Neural progenitor cell (in vitro differentiated cells): ENCODE data around the gene ABCC4. TPM values are rescaled to one million over a fixed set of nuclear protein-coding genes. Genes with fewer than 3 reads are reported as not detected.
"Not testable (repeated sequence)": the region's sequence is repeated elsewhere in the genome, so short reads cannot be mapped to it uniquely, and the experiment has no call there.

Experiments
- DNase-seq: peaks from one replicate; pipeline ENCODE4 v3.0.0-alpha.2; 2016; ENCODE audit warnings: low spot score
- H2AFZ ChIP-seq: fragments of 200-600 bp; sonication (generic); replicated peaks from 2 replicates; pipeline ENCODE4 v1.6.1; 2016; ENCODE audit warnings: antibody characterized with exemption
- H3F3A ChIP-seq: fragments of 200-600 bp; sonication (generic); 2 replicates; pipeline ENCODE4 v1.6.1; 2016; ENCODE audit warnings: antibody characterized with exemption, low read depth
- H3K27ac ChIP-seq: fragments of 200-600 bp; sonication (generic); 2 replicates; pipeline ENCODE4 v1.5.1; 2016; ENCODE audit warnings: mild to moderate bottlenecking
- H3K27me3 ChIP-seq: fragments of 200-600 bp; sonication (generic); 2 replicates; pipeline ENCODE4 v1.6.1; 2016; ENCODE audit warnings: mild to moderate bottlenecking, moderate library complexity
- H3K36me3 ChIP-seq: fragments of 200-600 bp; sonication (generic); 2 replicates; pipeline ENCODE4 v1.5.1; 2016
- H3K4me1 ChIP-seq: fragments of 200-600 bp; sonication (generic); 2 replicates; pipeline ENCODE4 v1.6.1; 2016; ENCODE audit warnings: mixed run types
- H3K4me2 ChIP-seq: fragments of 200-600 bp; sonication (generic); 2 replicates; pipeline ENCODE4 v1.6.1; 2016
- H3K4me3 ChIP-seq: fragments of 200-600 bp; sonication (generic); 2 replicates; pipeline ENCODE4 v1.5.1; 2016
- H3K79me2 ChIP-seq: fragments of 200-600 bp; sonication (generic); 2 replicates; pipeline ENCODE4 v1.6.1; 2016; ENCODE audit warnings: low read depth
- H3K9ac ChIP-seq: fragments of 200-600 bp; sonication (generic); 2 replicates; pipeline ENCODE4 v1.6.1; 2016
- H3K9me3 ChIP-seq: fragments of 200-600 bp; sonication (generic); 2 replicates; pipeline ENCODE4 v1.5.1; 2016; ENCODE audit warnings: low read depth
- H4K20me1 ChIP-seq: fragments of 200-600 bp; sonication (generic); 2 replicates; pipeline ENCODE4 v1.6.1; 2016; ENCODE audit warnings: low read depth
- H3K27ac Mint-ChIP-seq: 3 replicates; pipeline ENCODE4 v1.8.0; 2021; ENCODE audit warnings: mixed read lengths
- H3K27me3 Mint-ChIP-seq: 2 replicates; pipeline ENCODE4 v1.8.0; 2022; ENCODE audit warnings: low read depth, mild to moderate bottlenecking, inconsistent platforms, moderate library complexity, mixed read lengths; ENCODE audit not compliant: insufficient read depth
- H3K36me3 Mint-ChIP-seq: 3 replicates; pipeline ENCODE4 v1.8.0; 2021; ENCODE audit warnings: mixed read lengths
- H3K4me1 Mint-ChIP-seq: 3 replicates; pipeline ENCODE4 v1.8.0; 2021; ENCODE audit warnings: mixed read lengths
- H3K4me3 Mint-ChIP-seq: 3 replicates; pipeline ENCODE4 v1.8.0; 2021; ENCODE audit warnings: mild to moderate bottlenecking, moderate library complexity, mixed read lengths
- H3K9me3 Mint-ChIP-seq: 3 replicates; pipeline ENCODE4 v1.8.0; 2020; ENCODE audit warnings: mixed read lengths
- CTCF ChIP-seq: fragments of 200-600 bp; sonication (generic); IDR thresholded peaks from 2 replicates; pipeline ENCODE4 v1.5.1; 2017; ENCODE audit warnings: antibody characterized with exemption, mild to moderate bottlenecking
- EZH2 ChIP-seq: fragments of 200-600 bp; sonication (generic); IDR thresholded peaks from 2 replicates; pipeline ENCODE4 v1.6.1; 2017; ENCODE audit warnings: antibody characterized with exemption, mild to moderate bottlenecking, moderate library complexity
- EZH2phosphoT487 ChIP-seq: fragments of 200-600 bp; sonication (generic); IDR thresholded peaks from 2 replicates; pipeline ENCODE4 v1.6.1; 2017; ENCODE audit warnings: antibody characterized with exemption
- total RNA-seq: library from RNA; depleted of rRNA; stranded (reverse); fragments of >200 nt; gene quantifications from 2 replicates; pipeline ENCODE4 v1.2.3, GENCODE V29; 2015; ENCODE audit warnings: low replicate concordance

ABCC4 gene
- total RNA-seq, 1 donor from 2014 or later: 23.6 TPM

- Histone ChIP-seq H3K9me3 (no peaks in the 10 kb centered on the region), H3K9ac (no peak overlapping the region), H2AFZ (no peak overlapping the region), H3K79me2 (no peaks in the 10 kb centered on the region), H3K4me2 (no peak overlapping the region), H3K27ac (no peak overlapping the region), H3K27me3 (no peaks in the 10 kb centered on the region), H3K4me3 (no peak overlapping the region), H3K36me3 (no peaks in the 10 kb centered on the region), H3K4me1 (no peaks in the 10 kb centered on the region), H3F3A (no peaks in the 10 kb centered on the region), H4K20me1 (no peaks in the 10 kb centered on the region)
- peaks cover 3% of the 10 kb centered on the region for H3K4me1 Mint-ChIP-seq
- H3K27ac Mint-ChIP-seq: no peak overlapping the region
- TF ChIP-seq EZH2: no peak
- TF ChIP-seq CTCF: no peak
- TF ChIP-seq EZH2phosphoT487: no peak
- H3K27me3 Mint-ChIP-seq: no peaks in the 10 kb centered on the region
- H3K36me3 Mint-ChIP-seq: peaks cover 18% of the 10 kb centered on the region
- no peak overlapping the region for H3K4me3 Mint-ChIP-seq
- DNase-seq: no peak
- H3K9me3 Mint-ChIP-seq: peaks cover 10% of the 10 kb centered on the region
Measured at GRCh38 chr13:95201814-95202651, 99.2 kb downstream of the ABCC4 start.

GRCh38 chr13:95200386-95200957 is 100.8 kb downstream of the ABCC4 start:
- H3K27ac Mint-ChIP-seq, H4K20me1 ChIP-seq, H3F3A ChIP-seq, H3K9ac ChIP-seq, DNase-seq, H3K27me3 ChIP-seq, H3K79me2 ChIP-seq, H3K4me3 ChIP-seq, H3K9me3 ChIP-seq, H3K27me3 Mint-ChIP-seq, H3K9me3 Mint-ChIP-seq, H2AFZ ChIP-seq, H3K4me1 ChIP-seq, H3K27ac ChIP-seq, H3K36me3 ChIP-seq, H3K4me1 Mint-ChIP-seq, H3K4me2 ChIP-seq, H3K4me3 Mint-ChIP-seq: not testable (repeated sequence)
- peaks cover 15% of the 10 kb centered on the region for H3K36me3 Mint-ChIP-seq

- Mint-ChIP-seq H3K27me3 (no peaks in the 10 kb centered on the region), H3K4me1 (no peaks in the 10 kb centered on the region), H3K27ac (no peak overlapping the region), H3K36me3 (peaks cover 15% of the 10 kb centered on the region), H3K4me3 (no peak overlapping the region), H3K9me3 (peaks cover 10% of the 10 kb centered on the region)
- H2AFZ ChIP-seq: no peak overlapping the region
- H3K27me3 ChIP-seq: no peaks in the 10 kb centered on the region
- no peaks in the 10 kb centered on the region for H3K36me3 ChIP-seq
- no peaks in the 10 kb centered on the region for H3K79me2 ChIP-seq
- no peak overlapping the region for H3K4me2 ChIP-seq
- H3F3A ChIP-seq: no peaks in the 10 kb centered on the region
- H3K9me3 ChIP-seq: no peaks in the 10 kb centered on the region
- TF ChIP-seq CTCF (no peak), EZH2 (no peak), EZH2phosphoT487 (no peak)
- no peak overlapping the region for H3K4me3 ChIP-seq
- H4K20me1 ChIP-seq: no peaks in the 10 kb centered on the region
- no peak overlapping the region for H3K9ac ChIP-seq
- DNase-seq: no peak
- H3K4me1 ChIP-seq: no peaks in the 10 kb centered on the region
- H3K27ac ChIP-seq: no peak overlapping the region
Measured at GRCh38 chr13:95199896-95200295, 101.4 kb downstream of the ABCC4 start.

GRCh38 chr13:95198606-95199005 is 102.6 kb downstream of the ABCC4 start:
- H3K9ac ChIP-seq, H3K4me3 ChIP-seq, H3K4me2 ChIP-seq, H3K9me3 ChIP-seq, H3K27ac ChIP-seq, H3F3A ChIP-seq, H3K4me3 Mint-ChIP-seq, H3K27ac Mint-ChIP-seq, H3K27me3 Mint-ChIP-seq, H3K9me3 Mint-ChIP-seq, H3K36me3 ChIP-seq, H3K27me3 ChIP-seq, H4K20me1 ChIP-seq, H3K79me2 ChIP-seq, H3K4me1 ChIP-seq, H3K4me1 Mint-ChIP-seq, H2AFZ ChIP-seq, DNase-seq: not testable (repeated sequence)
- peaks cover 14% of the 10 kb centered on the region for H3K36me3 Mint-ChIP-seq
